Trophoblast cell (in vitro differentiated cells and primary cell): ENCODE data around the gene MYBPC1.
"Not testable (repeated sequence)": the region's sequence is repeated elsewhere in the genome, so short reads cannot be mapped to it uniquely, and the experiment has no call there.

Experiments
- DNase-seq, 2 donors: peaks; one replicate each; pipeline ENCODE4 v3.0.0-alpha.2; 2016
- H2AFZ ChIP-seq: 2 replicates; pipeline ENCODE4 v1.6.1; 2013; ENCODE audit warnings: low read length, moderate library complexity, mild to moderate bottlenecking; ENCODE audit not compliant: insufficient read depth, poor library complexity
- H2AK5ac ChIP-seq: 2 replicates; pipeline ENCODE4 v1.6.1; 2013; ENCODE audit warnings: mild to moderate bottlenecking, low read length
- H2BK120ac ChIP-seq: 2 replicates; pipeline ENCODE4 v1.6.1; 2013; ENCODE audit warnings: low read length, mild to moderate bottlenecking, moderate library complexity; ENCODE audit not compliant: insufficient read depth, poor library complexity
- H2BK12ac ChIP-seq: 2 replicates; pipeline ENCODE4 v1.6.1; 2013; ENCODE audit warnings: mild to moderate bottlenecking, low read length, moderate library complexity
- H2BK5ac ChIP-seq: 2 replicates; pipeline ENCODE4 v1.6.1; 2013; ENCODE audit warnings: low read length, low read depth, moderate library complexity, mild to moderate bottlenecking; ENCODE audit not compliant: poor library complexity
- H3K14ac ChIP-seq: 2 replicates; pipeline ENCODE4 v1.6.1; 2013; ENCODE audit warnings: mild to moderate bottlenecking, low read length
- H3K18ac ChIP-seq: 2 replicates; pipeline ENCODE4 v1.6.1; 2013; ENCODE audit warnings: mild to moderate bottlenecking, low read length
- H3K23ac ChIP-seq: 2 replicates; pipeline ENCODE4 v1.6.1; 2013; ENCODE audit warnings: low read length
- H3K27ac ChIP-seq: 2 replicates; pipeline ENCODE4 v1.5.1; 2013; ENCODE audit warnings: low read depth, mild to moderate bottlenecking, inconsistent platforms, low read length, moderate library complexity
- H3K27me3 ChIP-seq: 2 replicates; pipeline ENCODE4 v1.6.1; 2013; ENCODE audit warnings: inconsistent platforms, mild to moderate bottlenecking, low read length, moderate library complexity; ENCODE audit not compliant: insufficient read depth
- H3K36me3 ChIP-seq, 2 experiments: 1 replicate in 1 of 2; 2 replicates in 1 of 2; pipeline ENCODE4 v1.6.1; 2013; ENCODE audit warnings: low read length in 2 of 2, mild to moderate bottlenecking in 2 of 2, moderate library complexity in 1 of 2; ENCODE audit not compliant: insufficient read depth in 2 of 2, control insufficient read depth in 1 of 2
- H3K4ac ChIP-seq: 2 replicates; pipeline ENCODE4 v1.6.1; 2013; ENCODE audit warnings: low read depth, mild to moderate bottlenecking, low read length, moderate library complexity
- H3K4me1 ChIP-seq, 2 experiments: 1 replicate in 1 of 2; 2 replicates in 1 of 2; pipeline ENCODE4 v1.6.1; 2013; ENCODE audit warnings: low read length in 2 of 2, mild to moderate bottlenecking in 2 of 2, moderate library complexity in 1 of 2; ENCODE audit not compliant: insufficient read depth in 2 of 2, control insufficient read depth in 1 of 2
- H3K4me2 ChIP-seq: 2 replicates; pipeline ENCODE4 v1.6.1; 2013; ENCODE audit warnings: inconsistent platforms, mild to moderate bottlenecking, low read length, moderate library complexity
- H3K4me3 ChIP-seq: 2 replicates; pipeline ENCODE4 v1.5.1; 2013; ENCODE audit warnings: mild to moderate bottlenecking, low read depth, low read length, inconsistent platforms
- H3K79me1 ChIP-seq: one replicate; pipeline ENCODE4 v1.6.1; 2013; ENCODE audit warnings: low read length
- H3K79me2 ChIP-seq: 2 replicates; pipeline ENCODE4 v1.6.1; 2013; ENCODE audit warnings: low read length, mild to moderate bottlenecking; ENCODE audit not compliant: control insufficient read depth, insufficient read depth, poor library complexity
- H3K9ac ChIP-seq: 2 replicates; pipeline ENCODE4 v1.6.1; 2013; ENCODE audit warnings: mild to moderate bottlenecking, low read length
- H3K9me3 ChIP-seq: 2 replicates; pipeline ENCODE4 v1.6.1; 2013; ENCODE audit warnings: low read depth, mild to moderate bottlenecking, control low read depth, inconsistent platforms, low read length; ENCODE audit not compliant: insufficient read depth
- H4K12ac ChIP-seq: 2 replicates; pipeline ENCODE4 v1.6.1; 2013; ENCODE audit warnings: low read depth, mild to moderate bottlenecking, low read length, moderate library complexity
- H4K8ac ChIP-seq: 2 replicates; pipeline ENCODE4 v1.6.1; 2013; ENCODE audit warnings: low read depth, mild to moderate bottlenecking, low read length, moderate library complexity
- H4K91ac ChIP-seq: one replicate; pipeline ENCODE4 v1.6.1; 2013; ENCODE audit warnings: low read depth, mild to moderate bottlenecking, low read length, moderate library complexity
- WGBS: extraction: QIAGEN DNeasy Blood & Tissue Kit; methylation state at CpG from one replicate; pipeline ENCODE4 v1.1.7; 2013; ENCODE audit warnings: missing lambda C conversion rate; ENCODE audit not compliant: insufficient read length, insufficient coverage; ENCODE audit errors: extremely low coverage; 5-methylcytosine and 5-hydroxymethylcytosine counted together

MYBPC1 gene

DNA sequence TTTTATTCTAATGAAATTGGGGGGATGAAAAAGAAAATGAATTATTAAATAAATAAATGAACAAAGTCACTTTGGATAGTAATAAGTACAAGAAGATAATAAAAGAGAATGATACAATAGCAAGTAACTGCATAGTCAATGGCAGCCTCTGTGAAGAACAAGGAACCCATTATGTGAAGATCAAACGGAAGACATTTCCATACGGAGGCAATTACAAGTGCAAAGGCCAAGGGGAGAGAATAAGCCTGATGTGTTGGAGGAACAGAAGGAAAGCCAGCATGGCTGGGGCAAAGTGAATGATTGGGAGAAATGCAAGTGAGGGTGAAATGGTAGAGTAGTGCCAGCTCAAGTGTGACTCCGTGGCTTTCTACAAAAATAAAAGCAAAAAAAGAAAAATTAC lies 58.7 kb downstream of the MYBPC1 start:
- no peaks in the 10 kb centered on the region for H3K9me3 ChIP-seq
- no peak overlapping the region for H3K14ac ChIP-seq
- H2BK5ac ChIP-seq = no peak overlapping the region
- H3K36me3 ChIP-seq = no peaks in the 10 kb centered on the region
- no peaks in the 10 kb centered on the region for H3K4me1 ChIP-seq
- no peak overlapping the region for H3K4me2 ChIP-seq
- no peak overlapping the region for H2AFZ ChIP-seq
- no peak overlapping the region for H3K4me3 ChIP-seq
- no peak overlapping the region for H2AK5ac ChIP-seq
- H3K4ac ChIP-seq = no peak overlapping the region
- no peaks in the 10 kb centered on the region for H3K79me1 ChIP-seq
- no peak overlapping the region for H4K8ac ChIP-seq
- H2BK12ac ChIP-seq = no peak overlapping the region
- H2BK120ac ChIP-seq = no peak overlapping the region
- H3K18ac ChIP-seq = no peak overlapping the region
- no peaks in the 10 kb centered on the region for H3K79me2 ChIP-seq
- no peak overlapping the region for H3K23ac ChIP-seq
- no peak overlapping the region for H4K12ac ChIP-seq
- no peak overlapping the region for H3K27ac ChIP-seq
- no CpG with 5 or more reads among the region's 3 CpGs for WGBS
- no peak overlapping the region for H3K9ac ChIP-seq
- H4K91ac ChIP-seq = no peak overlapping the region
- no peak for DNase-seq
- H3K27me3 ChIP-seq = no peaks in the 10 kb centered on the region

DNA sequence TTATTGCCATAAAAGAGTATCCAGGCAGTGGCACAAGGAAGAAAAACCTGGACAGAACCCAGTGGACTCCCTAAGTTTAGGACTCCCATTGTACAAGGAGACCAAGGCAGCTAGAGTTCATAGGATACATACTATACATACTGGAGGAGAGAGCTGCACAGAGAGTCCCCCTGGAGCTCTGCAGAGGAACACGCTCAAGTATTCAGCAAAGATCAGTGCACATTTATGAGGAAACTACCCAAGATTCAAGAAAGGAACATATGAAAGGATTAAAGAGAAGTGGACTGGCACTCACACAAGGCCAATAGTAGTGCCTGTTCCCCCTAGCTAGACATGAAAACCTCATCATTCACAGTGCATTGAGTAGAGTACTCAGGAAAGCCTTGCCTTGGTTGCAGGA lies 59.7 kb downstream of the MYBPC1 start:
- Histone ChIP-seq H2BK5ac (no peak overlapping the region), H3K4me2 (no peak overlapping the region), H4K12ac (no peak overlapping the region), H3K4me1 (no peaks in the 10 kb centered on the region), H2AFZ (no peak overlapping the region), H3K79me2 (no peaks in the 10 kb centered on the region), H3K9ac (no peak overlapping the region), H3K18ac (no peak overlapping the region), H3K4me3 (no peak overlapping the region), H3K79me1 (no peaks in the 10 kb centered on the region), H3K36me3 (no peaks in the 10 kb centered on the region), H3K27ac (no peak overlapping the region), H4K91ac (no peak overlapping the region), H2BK12ac (no peak overlapping the region), H2AK5ac (no peak overlapping the region), H2BK120ac (no peak overlapping the region), H3K23ac (no peak overlapping the region), H4K8ac (no peak overlapping the region), H3K14ac (no peak overlapping the region), H3K27me3 (no peaks in the 10 kb centered on the region), H3K4ac (no peak overlapping the region), H3K9me3 (no peaks in the 10 kb centered on the region)
- DNase-seq = peak in 1 of 2 donors; percentile 4
- WGBS = no CpG with 5 or more reads among the region's 1 CpG

GRCh38 chr12:101655393-101655792 lies 60.6 kb downstream of the MYBPC1 start:
- H2BK5ac ChIP-seq = no peak overlapping the region
- no peaks in the 10 kb centered on the region for H3K9me3 ChIP-seq
- no peak overlapping the region for H2AK5ac ChIP-seq
- WGBS = no CpG with 5 or more reads among the region's 2 CpGs
- H3K79me1 ChIP-seq = no peaks in the 10 kb centered on the region
- no peak overlapping the region for H3K4ac ChIP-seq
- no peaks in the 10 kb centered on the region for H3K36me3 ChIP-seq
- H3K4me2 ChIP-seq = no peak overlapping the region
- no peak overlapping the region for H3K23ac ChIP-seq
- no peak overlapping the region for H2BK12ac ChIP-seq
- H3K4me1 ChIP-seq = no peaks in the 10 kb centered on the region
- H3K27ac ChIP-seq = no peak overlapping the region
- H3K79me2 ChIP-seq = no peaks in the 10 kb centered on the region
- H3K14ac ChIP-seq = no peak overlapping the region
- no peak overlapping the region for H3K9ac ChIP-seq
- H4K8ac ChIP-seq = no peak overlapping the region
- no peak overlapping the region for H2BK120ac ChIP-seq
- no peak for DNase-seq
- H4K91ac ChIP-seq = no peak overlapping the region
- H3K4me3 ChIP-seq = no peak overlapping the region
- no peaks in the 10 kb centered on the region for H3K27me3 ChIP-seq
- no peak overlapping the region for H4K12ac ChIP-seq
- H3K18ac ChIP-seq = no peak overlapping the region
- no peak overlapping the region for H2AFZ ChIP-seq

DNA sequence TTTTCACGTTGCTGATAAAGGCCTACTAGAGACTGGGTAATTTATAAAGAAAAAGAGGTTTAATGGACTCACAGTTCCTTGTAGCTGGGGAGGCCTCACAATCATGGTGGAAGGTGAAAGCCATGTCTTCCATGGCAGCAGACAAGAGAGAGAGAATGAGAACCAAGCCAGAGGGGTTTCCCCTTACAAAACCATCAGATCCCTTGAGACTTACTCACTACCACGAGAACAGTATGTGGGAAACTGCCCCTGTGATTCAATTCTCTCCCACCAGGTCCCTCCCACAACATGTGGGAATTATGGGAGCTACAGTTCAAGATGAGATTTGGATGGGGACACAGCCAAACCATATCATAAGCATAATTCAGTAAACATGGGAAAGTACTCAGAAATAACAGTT lies 65.9 kb downstream of the MYBPC1 start:
- H3K27me3 ChIP-seq, H2BK12ac ChIP-seq, H2AK5ac ChIP-seq, DNase-seq, H3K27ac ChIP-seq, H3K9ac ChIP-seq, H4K91ac ChIP-seq, H3K79me1 ChIP-seq, H3K23ac ChIP-seq, H3K9me3 ChIP-seq, H3K14ac ChIP-seq, H2BK5ac ChIP-seq, H3K4me2 ChIP-seq, H2BK120ac ChIP-seq, H3K4me3 ChIP-seq, H4K12ac ChIP-seq, H3K36me3 ChIP-seq, H3K79me2 ChIP-seq, H3K18ac ChIP-seq, H3K4me1 ChIP-seq, H4K8ac ChIP-seq, H2AFZ ChIP-seq, H3K4ac ChIP-seq: not testable (repeated sequence)
- no CpG with 5 or more reads among the region's 2 CpGs for WGBS
